HCT116 (cell line): ENCODE measurements around the gene HOGA1.
A peak's percentile ranks its signal among the peaks of the same experiment; 100 is the strongest.

ENCODE experiments used
- CTCF ChIP-seq, 3 experiments: fragments of 200-600 bp in 1 of 3; sonication (generic) in 1 of 3; IDR thresholded peaks in 2 of 3; conservative IDR thresholded peaks in 1 of 3; 2 replicates each; pipeline ENCODE4 v1.5.1; 2012 to 2017; ENCODE audit warnings: low read depth in 2 of 3, low read length in 2 of 3, antibody characterized with exemption in 1 of 3, borderline replicate concordance in 1 of 3, control low read depth in 1 of 3, mild to moderate bottlenecking in 1 of 3, mixed read lengths in 1 of 3, mixed run types in 1 of 3, moderate library complexity in 1 of 3; ENCODE audit not compliant: insufficient read depth in 1 of 3
- YY1 ChIP-seq: IDR thresholded peaks from 2 replicates; pipeline ENCODE4 v1.6.1; 2011; ENCODE audit warnings: low read length, low read depth, moderate library complexity, mild to moderate bottlenecking; ENCODE audit not compliant: insufficient replicate concordance; ENCODE audit errors: extremely low read depth

- TF ChIP-seq CTCF (IDR thresholded peaks at IDR 0.05 in 2 of 3, conservative IDR thresholded peaks at IDR 0.05 in 1 of 3; ENCODE audit: borderline replicate concordance in 1 of 3, insufficient read depth in 1 of 3, low read depth in 2 of 3, low read length in 2 of 3): no peak
- peak; percentile 33 for TF ChIP-seq YY1
These were observed 67.6 kb downstream of the HOGA1 start for GRCh38 chr10:97651773-97652172.
